H4 (cell line): ENCODE data around the gene LOXL3. TPM values are rescaled to one million over a fixed set of nuclear protein-coding genes. Genes with fewer than 3 reads are reported as not detected.

Experiments
- DNase-seq: peaks from one replicate; pipeline ENCODE4 v3.0.0-alpha.2; 2015; ENCODE audit warnings: low spot score
- total RNA-seq: library from RNA; depleted of rRNA; stranded (reverse); fragments of >200 nt; shearing (Covaris generic); gene quantifications from 2 replicates; pipeline ENCODE4 v1.2.3, GENCODE V29; 2014

LOXL3 gene
- total RNA-seq, 1 experiment from 2014 or later: 2.0 TPM

DNA sequence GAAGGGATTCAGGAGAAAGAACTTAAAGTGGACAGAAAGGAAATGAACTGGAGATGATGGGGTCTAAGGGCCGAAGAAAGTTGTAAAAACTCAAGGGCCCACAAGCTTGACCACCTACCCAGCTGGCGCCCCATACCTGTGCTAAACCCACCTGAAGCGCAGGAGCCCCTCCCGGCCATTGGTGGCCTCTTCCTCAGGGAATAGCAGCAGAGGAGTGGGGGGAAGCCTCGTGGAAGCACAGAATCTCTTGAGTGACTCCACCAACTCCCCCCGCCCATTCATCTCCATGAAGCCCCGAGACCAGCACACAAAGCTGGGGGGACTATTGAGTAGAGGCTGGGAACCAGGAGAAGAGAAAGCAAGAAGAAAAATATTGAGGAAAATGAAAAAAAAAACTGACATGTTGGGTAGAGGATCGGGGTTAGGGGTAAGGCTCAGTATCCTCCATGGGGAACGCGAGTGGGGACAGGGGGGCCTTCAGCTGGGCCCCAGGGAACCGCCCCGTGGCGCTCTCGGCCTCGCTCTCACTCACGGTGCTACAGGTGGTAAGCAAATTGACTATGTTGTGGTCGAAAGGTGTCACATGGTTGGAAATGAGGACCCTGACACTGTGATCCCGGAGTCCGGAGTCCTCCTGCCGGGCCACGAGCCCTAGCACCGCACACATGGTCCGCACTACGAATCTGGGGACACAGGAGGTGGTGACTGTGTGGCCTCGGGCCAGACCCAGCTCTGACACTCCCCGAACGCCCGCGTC lies 25.0 kb downstream of the LOXL3 start:
- DNase-seq: no peak

DNA sequence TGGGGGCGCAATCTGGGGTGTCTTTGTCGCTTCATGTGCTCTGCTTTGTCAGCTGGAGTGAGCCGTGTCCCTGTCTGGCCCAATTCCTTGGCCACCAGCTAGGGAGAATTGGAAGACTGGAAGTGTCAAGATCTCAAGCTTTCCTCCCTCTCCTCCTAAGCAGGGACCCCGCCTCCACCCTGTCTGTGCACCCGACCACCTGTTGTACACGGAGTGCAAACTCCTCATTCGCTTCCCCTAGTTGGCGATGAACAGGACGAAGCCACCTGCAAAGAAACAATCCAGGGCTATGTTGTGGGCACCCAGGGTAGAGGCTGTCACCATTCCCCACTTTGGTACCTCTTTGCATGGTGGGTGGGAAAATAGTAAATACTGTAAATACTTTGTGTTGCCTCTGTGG lies 26.0 kb downstream of the LOXL3 start:
- DNase-seq: no peak

DNA sequence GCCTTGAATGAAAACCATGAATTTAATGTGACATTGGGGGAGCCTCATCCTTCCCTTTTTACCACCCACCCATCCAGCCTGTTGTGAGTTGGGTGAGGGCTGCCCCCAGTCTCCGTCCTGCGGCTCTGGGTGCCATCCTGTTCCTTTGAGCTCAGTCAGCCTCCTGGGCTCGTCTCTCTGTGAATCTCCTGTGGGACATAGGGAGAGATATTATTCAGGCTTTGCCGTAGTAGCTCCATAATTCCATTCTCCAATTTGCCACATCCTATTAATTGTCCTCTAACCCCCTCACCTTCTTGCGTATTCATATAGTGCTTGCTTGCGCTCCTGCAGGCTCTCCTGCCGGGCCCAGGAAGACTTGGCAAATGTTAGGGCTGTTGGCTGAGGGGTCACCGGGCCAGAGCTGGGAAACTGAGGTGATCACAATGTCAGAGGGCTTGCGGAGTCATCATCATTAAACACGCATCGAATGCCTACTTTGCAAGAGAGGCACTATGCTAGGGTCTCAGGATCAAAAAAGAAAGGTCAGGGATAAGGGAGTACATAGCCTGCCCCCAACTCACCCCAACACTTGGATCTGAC lies 27.0 kb downstream of the LOXL3 start:
- DNase-seq: no peak

DNA sequence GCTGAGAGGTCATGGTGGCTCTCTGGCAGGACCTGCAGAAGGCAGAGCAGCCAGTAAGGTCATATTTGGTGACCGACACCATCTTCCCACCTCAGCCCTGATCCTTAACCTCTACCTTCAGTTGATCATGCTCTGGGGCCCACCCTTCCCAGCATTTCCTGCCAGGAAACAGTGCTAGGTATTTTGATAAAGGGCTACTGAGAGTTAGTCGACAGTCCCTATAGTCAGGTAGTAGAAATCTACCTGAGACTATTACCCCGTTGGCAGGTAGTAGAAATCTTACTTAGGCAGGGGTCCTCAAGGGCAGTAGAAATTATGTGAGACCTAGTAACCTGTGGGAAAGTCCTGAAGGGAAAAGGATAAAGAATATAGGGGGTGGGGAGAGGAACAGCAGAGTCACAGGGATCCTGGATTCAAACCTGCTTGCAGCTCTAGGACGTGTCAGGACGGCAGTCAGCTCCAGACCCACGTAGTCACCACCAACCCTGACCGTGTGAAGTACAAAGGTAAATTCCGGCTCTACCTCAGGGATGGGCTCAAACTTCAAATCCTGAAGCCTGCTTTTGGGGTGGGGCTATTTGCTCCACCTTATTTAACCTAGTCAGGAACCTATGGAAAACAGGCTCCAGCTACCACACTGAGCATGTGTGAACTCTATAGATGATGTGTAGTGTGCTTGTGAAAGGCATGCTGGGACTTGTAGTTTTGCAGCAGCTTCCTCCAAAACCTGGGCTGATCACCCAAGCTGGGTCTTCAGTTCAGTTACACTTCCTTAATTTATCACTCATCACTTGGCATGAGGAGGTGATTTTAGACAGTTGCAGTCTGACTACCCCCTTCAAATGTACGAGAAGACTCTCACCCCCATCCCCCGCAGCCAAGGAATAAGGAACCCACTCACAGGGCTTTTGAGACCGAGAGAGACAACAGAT lies 27.8 kb downstream of the LOXL3 start, which contains the start of gene DQX1:
TSS of gene DQX1 (minus strand) at position 515 of the 932 bp plus-strand sequence. CDS start at position 13, 502 bp downstream.
- DNase-seq: no peak

DNA sequence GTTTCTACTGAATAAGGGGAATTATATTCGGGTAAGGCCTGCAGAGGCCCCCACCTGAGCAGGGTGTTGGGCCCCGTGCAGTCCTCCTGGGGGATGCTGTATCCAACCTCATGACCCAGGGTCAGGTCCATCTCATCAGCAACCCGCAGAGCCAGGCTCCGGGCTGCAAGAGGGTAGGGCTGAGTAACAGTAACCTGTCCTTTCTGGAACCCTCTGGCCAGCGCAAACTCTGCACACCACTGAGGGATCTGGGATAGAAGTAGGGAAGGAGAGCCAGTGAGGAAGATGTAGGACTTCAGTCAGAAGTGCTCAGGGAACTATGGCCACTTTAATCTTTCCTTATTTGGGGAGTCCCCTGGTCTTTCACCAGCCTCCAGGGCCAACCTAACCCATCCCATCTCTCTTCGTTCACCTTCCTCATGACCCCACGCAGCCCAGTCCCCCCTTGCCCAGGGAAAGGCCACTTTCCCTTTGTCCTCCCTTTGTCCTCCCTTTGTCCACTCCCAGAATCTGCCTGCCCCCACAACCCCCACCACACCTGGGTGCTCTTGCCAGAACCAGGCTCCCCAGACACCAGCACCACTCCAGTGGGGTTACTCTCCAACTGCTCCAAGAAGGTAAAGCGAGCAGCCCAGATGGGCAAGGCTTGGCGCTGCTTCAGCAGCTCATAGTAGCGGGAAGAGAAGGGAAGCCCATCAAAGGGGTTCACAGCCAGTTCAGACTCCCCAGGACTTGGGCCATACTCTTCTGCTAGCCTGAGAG lies 28.6 kb downstream of the LOXL3 start:
- no peak for DNase-seq

DNA sequence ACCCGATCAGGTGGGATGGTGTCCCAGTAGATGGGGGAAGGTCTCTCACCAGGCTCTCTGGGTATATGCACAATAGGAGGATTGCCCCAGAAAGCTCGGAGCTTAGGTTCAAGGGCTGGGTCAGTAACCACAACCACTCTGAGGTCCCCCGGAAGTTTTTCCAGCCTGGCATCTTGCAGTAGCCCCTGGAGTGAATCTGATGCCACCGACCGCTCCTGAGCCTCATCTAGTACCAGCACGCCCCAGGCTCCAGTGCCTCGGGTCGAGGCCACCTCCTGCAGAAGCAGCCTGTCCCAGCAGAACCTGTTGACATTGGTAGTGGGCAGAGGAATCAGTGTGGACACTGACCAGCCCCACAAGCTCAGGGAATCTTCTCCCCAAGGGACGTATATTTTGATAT lies 29.7 kb downstream of the LOXL3 start:
- DNase-seq: no peak

DNA sequence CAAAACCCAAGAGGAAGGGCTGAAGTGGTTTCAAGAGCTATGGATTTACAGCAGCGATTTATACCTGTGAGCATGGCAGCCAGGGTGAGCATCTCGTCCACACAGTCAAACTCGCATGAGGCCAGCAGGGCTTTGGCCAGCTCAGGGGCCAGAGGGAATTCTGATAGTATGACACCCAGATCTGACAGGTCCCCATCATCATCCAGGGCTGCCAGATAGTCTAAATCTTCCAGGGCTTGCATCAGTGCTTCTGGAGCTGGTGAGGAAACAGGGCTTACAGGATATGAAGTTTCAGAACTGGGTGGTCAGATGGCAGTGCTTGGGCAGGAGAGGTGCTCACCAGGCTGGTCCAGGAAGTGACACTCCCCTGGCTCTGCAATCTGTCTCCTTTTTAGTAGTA lies 31.2 kb downstream of the LOXL3 start:
- no peak for DNase-seq

DNA sequence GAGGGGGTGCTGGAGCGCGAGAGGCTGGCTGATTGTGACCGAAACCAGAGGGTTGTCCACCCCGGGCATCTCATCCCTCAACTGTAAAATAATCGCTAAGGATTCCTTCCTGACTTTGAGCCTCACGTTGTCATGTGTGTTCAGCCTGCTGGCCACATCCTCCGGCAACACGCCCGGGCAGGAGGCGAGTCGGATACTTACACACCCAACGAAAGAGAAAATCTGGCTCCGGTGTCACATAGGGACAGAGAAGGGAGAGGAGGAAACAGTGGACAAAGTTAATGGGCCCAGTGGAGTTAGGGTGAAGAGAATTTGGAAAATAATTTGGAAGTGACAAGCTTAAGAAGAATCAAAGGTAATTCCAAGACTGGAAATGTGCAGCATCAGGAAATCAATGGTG lies 37.1 kb downstream of the LOXL3 start:
- no peak for DNase-seq

DNA sequence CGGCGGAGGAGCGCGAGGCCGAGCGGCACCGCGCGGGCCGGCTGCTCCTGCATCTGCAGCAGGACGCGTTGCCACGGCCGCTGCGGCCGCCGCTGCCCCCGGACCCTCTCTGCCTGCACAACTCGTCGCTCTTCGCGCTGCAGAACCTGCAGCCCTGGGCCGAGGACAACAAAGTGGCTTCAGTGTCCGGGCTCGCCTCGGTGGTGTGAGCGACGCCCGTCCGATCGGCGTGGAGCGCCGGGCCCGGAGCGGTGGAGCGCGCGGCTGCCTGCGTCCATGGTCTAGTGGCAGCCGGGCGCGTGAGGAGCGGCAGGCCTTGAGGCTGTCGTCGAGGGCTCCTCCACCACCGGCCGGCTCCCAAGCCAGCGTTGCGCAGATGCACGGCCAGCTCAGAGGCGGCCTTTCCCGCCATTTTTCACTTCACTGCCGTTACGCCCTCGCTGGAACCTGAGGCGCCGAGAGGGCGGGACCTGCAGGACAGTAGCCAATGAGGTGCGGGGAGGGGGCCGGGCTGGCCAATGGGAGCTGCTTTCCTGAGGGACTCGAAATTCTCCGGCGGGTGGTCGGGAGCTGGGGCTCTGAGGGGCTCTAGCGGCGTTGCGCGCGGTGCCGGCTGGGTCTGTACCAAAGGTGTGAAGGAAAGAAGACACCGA lies 37.6 kb downstream of the LOXL3 start:
- DNase-seq: no peak

DNA sequence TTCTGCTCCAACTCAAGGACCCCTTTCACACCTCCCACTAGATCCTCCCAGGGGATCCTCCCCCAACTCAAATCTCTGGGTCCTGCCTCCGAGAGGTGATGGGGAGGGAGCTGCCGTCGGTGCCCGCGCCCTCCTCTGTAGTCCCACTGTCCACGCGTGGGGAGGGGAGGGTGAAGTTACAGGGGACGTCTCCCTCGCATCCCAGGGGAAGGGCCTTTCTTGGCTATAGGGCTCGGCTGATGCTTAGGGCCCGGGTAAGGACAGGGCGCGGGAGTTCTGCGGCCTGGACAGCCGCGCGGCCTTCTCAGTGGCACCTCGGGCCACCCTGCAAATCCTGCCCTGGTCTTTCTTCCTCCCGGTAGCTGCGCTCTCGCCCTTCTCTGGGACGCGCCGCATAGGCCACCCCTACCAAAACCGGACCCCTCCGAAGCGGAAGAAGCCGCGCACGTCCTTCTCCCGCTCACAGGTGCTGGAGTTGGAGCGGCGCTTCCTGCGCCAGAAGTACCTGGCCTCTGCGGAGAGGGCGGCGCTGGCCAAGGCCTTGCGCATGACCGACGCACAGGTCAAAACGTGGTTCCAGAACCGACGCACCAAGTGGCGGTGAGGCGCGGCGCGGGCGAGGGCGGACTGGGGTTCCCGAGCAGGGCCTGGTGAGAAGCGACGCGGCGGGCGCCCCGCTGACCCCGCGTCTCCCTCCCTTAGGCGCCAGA lies 38.3 kb downstream of the LOXL3 start:
- DNase-seq: no peak

DNA sequence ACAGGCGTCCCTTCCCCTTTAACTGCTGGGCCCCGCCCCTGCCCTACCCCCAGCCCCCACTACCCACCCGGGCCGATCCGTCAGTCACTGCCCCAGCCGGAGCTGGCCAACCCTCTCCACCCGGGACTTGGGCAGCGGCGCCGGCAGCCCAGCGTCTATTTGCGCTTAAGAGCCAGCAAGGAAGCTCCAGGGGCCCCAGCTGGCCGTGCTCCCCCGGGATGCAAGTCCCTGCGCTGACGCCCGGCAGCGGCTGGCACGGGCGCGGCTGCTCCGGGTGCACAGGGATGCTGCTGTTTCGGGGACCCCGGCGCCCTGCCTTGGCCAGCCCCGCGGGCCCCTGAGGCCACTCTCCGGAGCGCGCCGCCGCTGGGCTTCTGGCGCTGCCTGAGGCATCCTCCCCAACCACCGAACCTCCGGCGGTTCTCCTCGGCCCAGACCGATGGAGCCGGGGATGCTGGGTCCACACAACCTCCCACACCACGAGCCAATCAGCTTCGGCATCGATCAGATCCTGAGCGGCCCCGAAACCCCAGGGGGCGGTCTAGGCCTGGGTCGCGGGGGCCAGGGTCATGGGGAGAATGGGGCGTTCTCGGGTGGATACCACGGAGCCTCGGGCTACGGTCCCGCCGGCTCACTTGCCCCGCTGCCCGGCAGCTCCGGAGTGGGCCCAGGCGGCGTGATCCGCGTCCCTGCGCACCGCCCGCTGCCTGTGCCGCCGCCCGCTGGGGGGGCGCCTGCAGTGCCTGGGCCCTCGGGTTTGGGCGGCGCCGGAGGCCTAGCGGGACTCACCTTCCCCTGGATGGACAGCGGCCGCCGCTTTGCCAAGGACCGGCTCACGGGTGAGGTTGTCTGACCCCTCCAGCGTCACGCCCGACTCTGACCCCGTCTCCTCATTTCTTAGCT lies 39.1 kb downstream of the LOXL3 start, which contains the start of gene TLX2:
TSS of gene TLX2 (plus strand) at position 83 of the 903 bp plus-strand sequence. CDS start at position 440, 357 bp downstream.
- DNase-seq: no peak

DNA sequence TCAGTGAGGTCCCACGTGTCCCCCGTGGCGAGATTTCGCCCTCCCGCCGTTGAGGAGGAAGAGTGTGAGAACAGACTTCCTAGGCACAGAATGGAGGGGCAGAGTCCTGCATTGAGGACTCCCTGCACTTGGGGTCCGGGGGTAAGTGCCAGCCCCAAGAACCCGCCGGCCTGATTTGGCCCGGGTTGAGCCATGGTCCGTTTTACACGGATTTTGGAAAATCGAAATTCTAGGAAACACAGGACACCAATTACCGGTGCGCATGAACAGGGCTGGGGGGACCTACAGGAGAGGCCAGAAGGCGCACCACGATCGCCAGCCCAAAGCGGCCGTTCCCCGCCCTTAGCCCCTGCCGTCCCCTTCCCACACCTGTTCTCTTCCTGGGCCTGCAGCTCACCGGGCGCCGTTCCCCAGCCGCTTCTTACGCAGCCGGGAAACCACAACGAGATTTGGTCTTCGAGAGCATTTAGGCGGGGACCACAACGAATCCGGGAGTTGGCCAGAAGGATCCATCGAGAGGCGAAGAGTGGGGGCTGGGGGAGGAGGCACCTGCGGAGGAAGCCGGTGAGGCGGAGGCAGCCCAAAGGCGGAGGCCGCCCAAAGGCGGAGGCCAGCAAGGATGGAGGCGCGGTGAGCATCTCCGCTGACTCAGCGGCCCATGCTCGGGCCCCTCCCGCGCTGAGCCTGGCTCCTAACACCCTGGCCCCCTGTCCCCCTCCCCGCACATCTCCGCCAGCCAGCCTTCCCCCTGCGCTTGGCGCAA lies 40.0 kb downstream of the LOXL3 start:
- DNase-seq: no peak

DNA sequence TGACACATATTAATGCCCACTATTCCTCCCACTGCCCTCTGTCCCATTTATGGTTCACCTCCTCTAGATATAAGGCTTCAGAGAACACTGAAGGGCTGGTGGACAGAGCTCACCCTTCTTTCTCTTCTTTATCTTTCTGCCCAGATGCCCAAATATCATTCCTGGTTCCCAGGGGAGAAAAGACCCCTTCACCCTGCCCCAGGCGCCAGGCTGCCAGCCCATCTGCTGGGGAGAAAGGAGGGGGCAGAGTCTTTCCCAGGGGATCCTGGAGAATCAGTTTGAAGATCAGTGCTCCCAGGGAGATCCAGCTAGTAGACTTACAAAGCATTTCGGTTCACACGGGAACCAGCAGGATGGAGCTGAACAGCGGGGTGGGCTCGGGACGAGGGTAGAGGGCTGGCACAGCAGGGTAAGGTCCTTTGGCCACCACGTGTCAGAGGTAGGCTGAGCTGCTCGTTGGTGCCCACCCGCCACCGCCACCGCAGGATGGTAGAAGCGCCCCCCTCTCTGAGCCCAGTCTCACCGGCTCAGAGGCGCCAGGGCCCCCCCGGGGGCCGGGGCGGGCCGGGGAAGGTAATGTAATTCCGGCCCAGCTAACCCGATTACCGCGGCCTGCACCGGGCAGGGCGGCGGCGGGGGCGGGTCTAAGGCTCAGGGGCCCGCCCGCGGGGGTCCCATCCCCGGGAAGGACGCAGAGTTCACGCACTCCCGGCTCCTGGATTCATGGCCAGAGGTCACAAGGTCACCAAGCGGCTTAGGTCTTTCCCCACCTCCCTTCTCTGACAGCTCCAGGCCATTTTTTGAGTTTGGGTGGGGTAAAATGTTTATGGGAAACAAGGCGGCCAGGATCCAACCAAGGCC lies 40.8 kb downstream of the LOXL3 start:
- DNase-seq: no peak

DNA sequence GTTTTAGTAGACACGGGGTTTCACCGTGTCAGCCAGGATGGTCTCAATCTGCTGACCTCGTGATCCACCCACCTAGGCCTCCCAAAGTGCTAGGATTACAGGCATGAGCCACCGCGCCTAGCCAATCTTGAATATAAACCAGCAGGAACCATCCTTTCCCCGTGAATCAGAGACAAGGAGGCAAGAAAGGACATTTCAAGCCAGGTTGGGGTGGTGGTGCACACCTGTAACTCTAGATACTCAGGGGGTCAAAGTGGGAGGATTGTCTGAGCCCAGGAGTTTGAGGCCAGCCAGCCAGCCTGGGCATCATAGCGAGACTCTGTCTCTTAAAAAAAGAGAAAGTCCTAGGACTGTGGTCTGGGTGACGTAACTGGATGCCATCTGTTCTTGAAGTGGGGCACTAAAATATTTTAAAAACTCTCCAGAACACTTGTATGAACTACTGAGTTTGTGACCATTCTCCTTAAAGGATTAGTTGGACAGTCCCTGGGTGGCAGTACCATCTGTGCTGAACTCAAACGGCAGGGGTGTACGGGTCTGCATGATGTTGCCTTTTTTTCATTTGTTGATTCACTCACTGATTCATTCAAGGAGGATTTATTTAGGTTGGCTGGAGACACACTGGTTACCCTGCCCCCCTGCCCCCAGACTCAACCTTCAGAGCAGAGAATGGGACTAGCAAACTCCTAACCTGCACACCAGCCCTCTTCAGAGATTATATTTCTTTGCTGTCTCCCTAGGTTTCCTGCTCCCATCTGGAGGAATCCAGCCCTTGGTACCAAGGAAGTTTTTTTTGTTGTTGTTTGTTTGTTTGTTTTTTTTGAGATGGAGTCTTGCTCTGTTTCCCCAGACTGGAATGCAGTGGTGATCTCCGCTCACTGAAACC lies 42.4 kb downstream of the LOXL3 start:
- DNase-seq: no peak

DNA sequence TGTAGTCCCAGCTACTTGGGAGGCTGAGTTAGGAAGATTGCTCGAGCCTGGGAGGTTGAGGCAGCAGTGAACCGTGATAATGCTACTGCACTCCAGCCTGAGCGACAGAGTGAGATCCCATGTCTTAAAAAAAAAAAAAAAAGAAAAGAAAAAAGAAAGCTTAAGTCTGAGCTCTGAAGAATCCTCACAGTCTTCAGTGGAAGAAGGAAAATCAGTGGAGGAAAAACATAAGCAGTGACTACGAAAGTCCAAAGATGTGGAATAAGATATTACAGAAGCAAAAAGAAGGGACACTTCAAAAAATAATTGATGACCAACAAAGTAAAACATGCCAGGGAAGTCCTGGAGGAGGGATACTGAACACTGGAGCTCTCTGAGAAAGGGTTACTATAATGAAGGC lies 43.5 kb downstream of the LOXL3 start:
- DNase-seq: no peak

DNA sequence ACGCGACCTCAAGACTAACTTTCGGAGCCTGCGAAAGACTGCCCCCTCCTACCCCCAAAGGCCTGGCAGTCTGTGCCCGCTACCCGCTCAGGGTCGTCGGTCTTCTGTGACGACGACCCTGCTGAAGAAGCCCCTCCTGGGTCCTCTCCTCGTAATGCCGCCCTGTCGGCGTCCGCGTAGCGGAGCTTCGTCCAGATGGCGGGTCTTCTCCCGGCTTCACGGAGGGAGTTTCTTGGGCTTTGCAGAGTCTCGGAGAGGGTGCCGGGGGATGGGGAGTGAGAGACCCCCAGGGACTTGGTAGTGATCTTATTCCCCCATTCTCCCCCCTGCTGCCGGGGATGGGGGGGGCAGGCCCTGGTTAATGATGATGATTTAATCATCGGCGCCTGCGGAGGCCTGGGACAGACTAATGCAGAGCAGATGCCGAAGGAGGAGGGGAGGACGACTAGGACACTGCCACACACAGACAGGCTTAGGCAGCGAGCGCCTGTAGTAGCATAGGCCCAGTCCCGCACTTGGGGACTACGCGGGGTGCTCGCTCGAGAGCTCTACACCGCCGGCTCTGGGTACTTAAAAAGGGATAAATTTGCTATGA lies 45.7 kb downstream of the LOXL3 start:
- no peak for DNase-seq
